Measurements from ENCODE around the gene TET3.

Gene TET3

GRCh38 chr2:73980566-73980965 lies 4.1 kb upstream of the TET3 start:
- no peak for TF ChIP-seq CTCF (IDR thresholded peaks at IDR 0.05)
- H3K36me3 ChIP-seq = no peaks in the 10 kb centered on the region
- no peak overlapping the region for H3K27ac ChIP-seq
- peaks cover 57 to 62% of the 10 kb centered on the region in 2 experiments for H3K4me1 ChIP-seq (ENCODE audit: control insufficient read depth in 1 of 2, insufficient read depth in 1 of 2, low read depth in 1 of 2, low read length in 1 of 2)
- H3K4me3 ChIP-seq (ENCODE audit: low read depth in 1 of 2, low read length in 1 of 2) = no peak overlapping the region
- no peaks in the 10 kb centered on the region for H3K9me3 ChIP-seq
- H3K27me3 ChIP-seq = no peaks in the 10 kb centered on the region

- TF ChIP-seq CTCF (IDR thresholded peaks at IDR 0.05) = no peak
- Histone ChIP-seq H3K36me3 (peaks cover 8% of the 10 kb centered on the region), H3K4me3 (ENCODE audit: low read depth in 1 of 2, low read length in 1 of 2) (peak overlapping the region; percentile 32 to 52), H3K27me3 (no peaks in the 10 kb centered on the region), H3K4me1 (ENCODE audit: control insufficient read depth in 1 of 2, insufficient read depth in 1 of 2, low read depth in 1 of 2, low read length in 1 of 2) (peaks cover 65 to 69% of the 10 kb centered on the region in 2 experiments), H3K27ac (peak overlapping the region; percentile 28), H3K9me3 (no peaks in the 10 kb centered on the region)
These were observed 3.4 kb upstream of the TET3 start for GRCh38 chr2:73981081-73982001.

GRCh38 chr2:73982140-73982617 lies 2.5 kb upstream of the TET3 start:
- Histone ChIP-seq H3K36me3 (peaks cover 12% of the 10 kb centered on the region), H3K4me3 (ENCODE audit: low read depth in 1 of 2, low read length in 1 of 2) (no peak overlapping the region), H3K9me3 (no peaks in the 10 kb centered on the region), H3K4me1 (ENCODE audit: control insufficient read depth in 1 of 2, insufficient read depth in 1 of 2, low read depth in 1 of 2, low read length in 1 of 2) (peaks cover 73 to 77% of the 10 kb centered on the region in 2 experiments), H3K27ac (peak overlapping the region; percentile 97), H3K27me3 (no peaks in the 10 kb centered on the region)
- TF ChIP-seq CTCF (IDR thresholded peaks at IDR 0.05) = no peak

GRCh38 chr2:73983322-73984202 lies 1.1 kb upstream of the TET3 start:
- Histone ChIP-seq H3K4me3 (ENCODE audit: low read depth in 1 of 2, low read length in 1 of 2) (peak overlapping the region; percentile 70 to 73), H3K27ac (peak overlapping the region; percentile 97)

More at GRCh38 chr2:73983322-73984202, 1.1 kb upstream of the TET3 start:
- H3K9me3 ChIP-seq = no peaks in the 10 kb centered on the region
- no peaks in the 10 kb centered on the region for H3K27me3 ChIP-seq
- peaks cover 87 to 88% of the 10 kb centered on the region in 2 experiments for H3K4me1 ChIP-seq (ENCODE audit: control insufficient read depth in 1 of 2, insufficient read depth in 1 of 2, low read depth in 1 of 2, low read length in 1 of 2)
- TF ChIP-seq CTCF (IDR thresholded peaks at IDR 0.05) = no peak
- H3K36me3 ChIP-seq = peaks cover 12% of the 10 kb centered on the region

Data from neutrophil (primary cell).